Measurements from ENCODE around the gene PRLR.
"Not testable (repeated sequence)": the region's sequence is repeated elsewhere in the genome, so short reads cannot be mapped to it uniquely, and the experiment has no call there.

The PRLR gene

GRCh38 chr5:35046774-35047173 is 183.5 kb downstream of the PRLR start:
- in situ Hi-C loops (cut with MboI; ENCODE audit: low sequenced_read_pairs): no loop called here

GRCh38 chr5:35045280-35045679 is 185.0 kb downstream of the PRLR start:
- in situ Hi-C loops (cut with MboI; ENCODE audit: low sequenced_read_pairs): no loop called here

- in situ Hi-C loops (cut with MboI; ENCODE audit: low sequenced_read_pairs): no loop called here
Observed at GRCh38 chr5:35044649-35045048, 185.6 kb downstream of the PRLR start.

GRCh38 chr5:35042781-35043180 is 187.5 kb downstream of the PRLR start:
- in situ Hi-C loops (cut with MboI; ENCODE audit: low sequenced_read_pairs): no loop called here

GRCh38 chr5:35041261-35041660 is 189.0 kb downstream of the PRLR start:
- in situ Hi-C loops (cut with MboI; ENCODE audit: low sequenced_read_pairs): no loop called here

- in situ Hi-C loops (cut with MboI; ENCODE audit: low sequenced_read_pairs): no loop called here
Observed at GRCh38 chr5:35038891-35039290, 191.4 kb downstream of the PRLR start.

- in situ Hi-C loops (cut with MboI; ENCODE audit: low sequenced_read_pairs): no loop called here
Observed at GRCh38 chr5:35036536-35036935, 193.8 kb downstream of the PRLR start.

- in situ Hi-C loops (cut with MboI; ENCODE audit: low sequenced_read_pairs): not testable (repeated sequence)
Observed at GRCh38 chr5:35035929-35036328, 194.4 kb downstream of the PRLR start.

- in situ Hi-C loops (cut with MboI; ENCODE audit: low sequenced_read_pairs): no loop called here
Observed at GRCh38 chr5:35035271-35035670, 195.0 kb downstream of the PRLR start.

GRCh38 chr5:35032356-35032755 is 197.9 kb downstream of the PRLR start:
- in situ Hi-C loops (cut with MboI; ENCODE audit: low sequenced_read_pairs): no loop called here

- in situ Hi-C loops (cut with MboI; ENCODE audit: low sequenced_read_pairs): no loop called here
Observed at GRCh38 chr5:35031276-35031675, 199.0 kb downstream of the PRLR start.

GRCh38 chr5:35030426-35031100 is 199.7 kb downstream of the PRLR start:
- in situ Hi-C loops (cut with MboI; ENCODE audit: low sequenced_read_pairs): no loop called here

- in situ Hi-C loops (cut with MboI; ENCODE audit: low sequenced_read_pairs): no loop called here
Observed at GRCh38 chr5:35029333-35029732, 201.0 kb downstream of the PRLR start.

GRCh38 chr5:35026941-35027340 is 203.3 kb downstream of the PRLR start:
- in situ Hi-C loops (cut with MboI; ENCODE audit: low sequenced_read_pairs): no loop called here

GRCh38 chr5:35026280-35026840 is 203.9 kb downstream of the PRLR start:
- in situ Hi-C loops (cut with MboI; ENCODE audit: low sequenced_read_pairs): no loop called here

GRCh38 chr5:35024911-35025510 is 205.3 kb downstream of the PRLR start:
- in situ Hi-C loops (cut with MboI; ENCODE audit: low sequenced_read_pairs): no loop called here

- in situ Hi-C loops (cut with MboI; ENCODE audit: low sequenced_read_pairs): no loop called here
Observed at GRCh38 chr5:35023391-35024178, 206.7 kb downstream of the PRLR start.

- in situ Hi-C loops (cut with MboI; ENCODE audit: low sequenced_read_pairs): no loop called here
Observed at GRCh38 chr5:35016174-35017051, 213.9 kb downstream of the PRLR start.

GRCh38 chr5:35015063-35015462 is 215.2 kb downstream of the PRLR start:
- in situ Hi-C loops (cut with MboI; ENCODE audit: low sequenced_read_pairs): no loop called here

- in situ Hi-C loops (cut with MboI; ENCODE audit: low sequenced_read_pairs): no loop called here
Observed at GRCh38 chr5:35012796-35013195, 217.5 kb downstream of the PRLR start.

- in situ Hi-C loops (cut with MboI; ENCODE audit: low sequenced_read_pairs): no loop called here
Observed at GRCh38 chr5:35012365-35012764, 217.9 kb downstream of the PRLR start.

Measured in HL-60/S4 treated with retinoic acid at 250 ng/mL for 4 days and 3 days (cell line).